ENCODE results near the gene SUSD3.
"Not testable (repeated sequence)": the region's sequence is repeated elsewhere in the genome, so short reads cannot be mapped to it uniquely, and the experiment has no call there.

The SUSD3 gene

GRCh38 chr9:93114169-93114983 is 55.9 kb downstream of the SUSD3 start:
- DNase-seq: no peak

- DNase-seq: no peak
Observed at GRCh38 chr9:93114984-93115335, 56.5 kb downstream of the SUSD3 start.

DNA sequence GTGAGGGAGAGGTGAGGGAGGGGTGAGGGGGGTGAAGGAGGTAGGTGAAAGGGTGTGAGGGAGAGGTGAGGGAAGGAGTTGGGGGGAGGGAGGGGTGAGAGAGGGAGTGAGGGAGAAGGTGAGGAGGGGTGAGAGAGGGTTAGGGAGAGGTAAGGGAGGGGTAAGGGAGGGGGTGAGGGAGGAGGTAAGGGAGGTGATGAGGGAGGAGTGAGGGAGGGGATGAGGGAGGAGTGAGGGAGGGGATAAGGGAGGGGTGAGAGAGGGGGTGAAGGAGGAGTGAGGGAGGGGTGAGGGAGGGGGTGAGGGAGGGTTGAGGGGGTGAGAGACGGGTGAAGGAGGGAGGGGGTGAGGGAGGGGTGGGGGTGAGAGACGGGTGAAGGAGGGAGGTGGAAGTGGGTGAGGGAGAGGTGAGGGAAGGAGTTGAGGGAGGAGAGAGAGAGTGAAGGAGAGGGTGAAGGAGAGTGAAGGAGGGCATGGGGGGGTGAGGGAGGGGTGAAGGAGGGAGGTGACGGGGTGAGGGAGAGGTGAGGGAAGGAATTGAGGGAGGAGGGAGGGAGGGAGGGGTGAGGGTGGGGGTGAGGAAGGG is 57.1 kb downstream of the SUSD3 start:
- DNase-seq: no peak

DNA sequence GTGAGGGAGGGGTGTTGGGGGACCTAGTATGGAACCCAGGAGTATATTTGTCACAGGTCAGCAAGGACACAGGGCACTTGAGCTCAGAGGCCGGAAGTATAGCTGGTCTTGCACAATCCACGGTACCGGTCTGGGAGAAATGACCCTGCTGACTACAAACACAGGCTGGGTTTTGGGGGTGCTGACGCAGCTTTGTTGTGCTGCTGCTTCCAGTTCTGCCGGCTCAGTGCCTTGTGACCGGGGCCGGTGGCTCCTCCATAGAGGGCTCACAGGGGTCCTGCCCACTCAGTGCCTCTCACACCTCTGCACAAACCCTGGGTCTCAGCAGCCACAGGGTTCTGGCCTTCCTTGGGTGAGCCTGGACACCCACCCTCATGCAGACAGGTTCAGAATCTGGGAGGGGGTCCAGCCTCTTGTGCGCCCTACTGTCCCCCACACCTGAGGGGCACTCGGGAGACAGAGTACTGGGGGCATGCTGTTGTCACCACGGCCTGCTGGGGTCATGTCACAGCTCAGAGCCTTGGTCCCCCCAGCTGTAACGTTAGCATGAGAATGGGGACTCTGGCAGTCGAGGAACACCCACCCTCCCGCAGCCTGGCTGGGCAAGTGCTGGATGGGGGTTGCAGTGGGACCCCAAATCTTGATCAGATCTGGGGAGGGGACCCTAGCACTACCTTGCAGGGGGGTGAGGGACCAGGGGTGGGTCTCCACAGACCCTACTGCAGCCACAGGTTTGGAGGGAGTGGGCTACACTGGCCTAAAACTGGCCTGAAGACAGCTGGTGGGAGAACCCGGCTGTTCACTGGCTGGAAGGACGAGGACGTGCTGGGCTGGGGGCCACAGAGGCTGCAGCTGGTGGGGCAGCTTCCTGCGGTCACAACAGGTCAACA is 57.8 kb downstream of the SUSD3 start:
- DNase-seq: peak; percentile 56

GRCh38 chr9:93117521-93117920 is 59.0 kb downstream of the SUSD3 start:
- not testable (repeated sequence) for DNase-seq

DNA sequence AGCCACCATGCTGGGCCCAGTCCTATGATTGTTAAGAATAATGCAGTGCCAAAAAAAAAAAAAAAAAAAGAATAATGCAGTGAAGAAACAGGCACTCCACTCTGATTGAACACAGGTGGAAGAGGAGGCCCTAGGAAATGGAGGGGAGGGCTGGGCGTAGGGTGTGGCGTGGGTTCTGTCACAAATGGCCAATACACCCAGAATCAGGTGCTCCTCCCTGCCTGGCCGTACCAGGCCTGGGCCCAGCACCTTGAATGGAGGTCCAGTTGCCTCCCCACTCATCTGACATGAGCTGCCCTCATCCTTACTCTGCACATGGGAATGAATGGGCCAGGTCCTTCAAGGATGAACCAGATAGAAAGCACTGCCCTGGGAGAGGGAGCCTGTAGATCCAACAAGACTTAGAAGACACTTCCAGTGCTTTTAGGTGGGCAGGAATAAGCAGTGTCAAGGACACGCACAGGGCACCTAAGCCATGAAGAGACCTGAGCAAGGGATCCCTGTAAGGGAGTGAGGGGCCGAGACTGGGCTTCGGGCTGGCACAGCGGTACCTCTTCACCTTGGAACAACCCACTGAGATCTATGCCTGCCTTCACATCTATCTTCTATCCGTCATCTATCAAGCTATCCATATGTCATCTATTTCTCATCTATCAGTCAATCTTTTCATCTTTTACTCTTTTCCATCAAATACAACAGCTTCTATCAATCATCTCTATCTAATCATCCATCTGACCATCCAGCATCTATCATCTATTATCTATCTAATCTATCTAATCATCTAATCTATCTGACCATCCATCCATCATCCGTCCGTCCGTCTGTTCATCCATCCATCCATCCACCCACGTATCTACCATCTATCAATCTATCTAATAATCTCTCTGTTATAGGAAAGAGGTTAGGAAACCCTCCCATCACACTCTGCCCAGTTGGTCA is 59.7 kb downstream of the SUSD3 start:
- no peak for DNase-seq

DNA sequence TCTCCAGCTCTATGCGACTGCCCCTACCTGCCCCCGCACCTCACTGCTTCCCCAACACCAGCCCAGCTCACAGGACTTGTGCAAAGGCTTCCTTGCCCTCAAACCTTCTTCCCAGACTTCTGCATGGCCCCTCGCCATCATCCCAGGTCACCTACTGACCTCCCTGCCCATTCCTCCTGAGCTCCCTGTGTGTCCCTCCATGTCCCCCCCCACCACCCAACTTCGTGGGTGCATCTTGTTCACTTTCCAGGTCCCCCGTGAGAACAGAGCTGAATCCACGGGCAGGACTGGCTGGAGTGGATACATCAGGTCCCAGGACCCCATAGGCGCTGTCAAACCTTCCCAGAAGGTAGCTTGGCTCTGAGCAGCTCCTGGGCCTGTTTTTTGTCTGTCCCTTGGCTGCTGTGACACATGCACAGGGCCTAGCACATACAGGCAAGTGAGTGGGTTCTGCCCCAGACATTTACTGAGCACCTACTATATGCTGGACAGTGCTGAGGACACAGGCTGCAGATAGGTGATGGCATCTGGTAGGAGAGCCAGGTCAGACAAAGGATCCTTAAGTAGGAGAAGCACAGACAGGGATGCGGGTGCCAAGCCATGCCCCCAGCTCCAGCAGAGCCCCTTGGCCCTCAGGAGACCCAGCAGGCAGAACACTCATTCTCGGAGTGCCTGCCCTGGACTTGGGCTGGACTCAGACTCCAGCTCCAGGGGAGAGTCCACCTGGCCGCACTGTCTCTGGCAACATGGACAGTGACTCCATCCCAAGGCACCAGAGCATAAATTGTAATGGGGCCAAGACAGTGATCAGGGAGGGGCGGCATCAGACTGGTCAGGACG is 60.6 kb downstream of the SUSD3 start:
- no peak for DNase-seq

- no peak for DNase-seq
Observed at GRCh38 chr9:93119703-93119952, 61.1 kb downstream of the SUSD3 start.

DNA sequence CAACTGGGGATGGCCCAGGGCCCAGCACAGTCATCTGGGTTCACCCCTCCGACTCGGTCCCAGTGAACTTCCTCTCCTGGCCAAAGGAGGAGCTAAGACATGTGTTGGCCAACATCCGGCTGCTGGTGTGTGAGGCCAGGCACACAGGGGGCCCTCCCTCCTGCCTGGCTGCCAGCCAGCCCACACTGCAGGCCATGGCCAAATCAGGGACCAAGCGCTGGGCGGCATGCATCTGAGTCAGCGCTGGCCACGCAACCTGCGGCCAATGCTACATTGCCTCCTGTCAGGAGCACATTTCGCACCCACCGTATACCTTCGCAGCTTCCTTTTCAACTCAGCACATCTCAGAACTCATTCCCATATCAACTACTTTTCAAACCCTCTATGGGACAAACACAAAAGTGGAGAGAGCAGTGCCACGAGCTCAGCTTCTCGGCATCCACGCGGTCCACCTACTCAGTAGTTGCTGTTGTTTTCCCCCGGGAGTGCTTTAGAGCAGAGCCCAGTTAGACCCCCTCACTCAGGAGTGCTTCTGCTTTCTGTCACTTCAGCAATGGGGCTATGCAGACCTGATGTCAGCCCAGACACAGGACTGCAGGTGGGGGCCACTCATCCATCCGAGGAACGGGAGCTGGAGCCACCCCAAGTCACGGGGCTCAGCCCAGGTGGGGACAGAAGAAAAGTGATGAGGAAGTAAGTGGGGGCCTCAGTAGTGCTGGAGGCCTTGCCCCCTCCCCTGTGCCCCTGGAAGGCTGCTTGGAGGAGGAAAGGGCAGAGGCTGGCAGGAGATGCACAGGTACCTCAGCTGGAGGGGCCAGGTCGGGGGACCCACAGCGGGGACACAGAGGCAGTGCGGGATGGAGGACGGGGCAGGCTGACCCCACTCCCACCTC is 61.7 kb downstream of the SUSD3 start:
- DNase-seq: peak; percentile 98

- DNase-seq: no peak
Observed at GRCh38 chr9:93120846-93121315, 62.4 kb downstream of the SUSD3 start.

- DNase-seq: no peak
Observed at GRCh38 chr9:93121316-93122241, 63.1 kb downstream of the SUSD3 start.

DNA sequence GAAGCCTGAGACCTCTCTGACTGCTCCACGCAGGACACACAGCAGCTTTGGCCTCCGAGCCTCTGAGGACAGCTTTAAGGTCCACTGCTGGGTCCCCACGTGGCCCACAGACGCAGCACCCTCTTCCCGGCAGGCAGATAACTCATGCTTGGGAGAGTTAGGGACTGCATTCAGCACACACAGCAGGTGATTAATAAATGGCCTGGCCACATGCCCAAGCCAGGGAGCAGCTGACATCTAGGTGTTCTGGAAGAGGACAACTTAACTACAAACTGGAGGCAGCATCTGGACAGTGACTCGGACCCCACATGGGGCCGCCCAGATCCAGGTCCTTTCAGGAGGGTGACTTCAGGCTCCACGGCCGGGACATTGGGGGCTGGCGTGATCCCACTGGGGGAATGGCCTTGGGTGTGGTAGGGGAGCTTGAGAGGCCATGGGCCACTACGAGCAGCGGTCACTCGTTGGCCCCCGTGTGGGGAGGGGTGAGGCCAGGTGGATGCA is 64.3 kb downstream of the SUSD3 start:
- DNase-seq: no peak

GRCh38 chr9:93123561-93124283 is 65.2 kb downstream of the SUSD3 start:
- no peak for DNase-seq

GRCh38 chr9:93124793-93125192 is 66.3 kb downstream of the SUSD3 start:
- DNase-seq: no peak

- no peak for DNase-seq
Observed at GRCh38 chr9:93125331-93125894, 66.9 kb downstream of the SUSD3 start.

- DNase-seq: no peak
Observed at GRCh38 chr9:93126151-93126781, 67.8 kb downstream of the SUSD3 start.

DNA sequence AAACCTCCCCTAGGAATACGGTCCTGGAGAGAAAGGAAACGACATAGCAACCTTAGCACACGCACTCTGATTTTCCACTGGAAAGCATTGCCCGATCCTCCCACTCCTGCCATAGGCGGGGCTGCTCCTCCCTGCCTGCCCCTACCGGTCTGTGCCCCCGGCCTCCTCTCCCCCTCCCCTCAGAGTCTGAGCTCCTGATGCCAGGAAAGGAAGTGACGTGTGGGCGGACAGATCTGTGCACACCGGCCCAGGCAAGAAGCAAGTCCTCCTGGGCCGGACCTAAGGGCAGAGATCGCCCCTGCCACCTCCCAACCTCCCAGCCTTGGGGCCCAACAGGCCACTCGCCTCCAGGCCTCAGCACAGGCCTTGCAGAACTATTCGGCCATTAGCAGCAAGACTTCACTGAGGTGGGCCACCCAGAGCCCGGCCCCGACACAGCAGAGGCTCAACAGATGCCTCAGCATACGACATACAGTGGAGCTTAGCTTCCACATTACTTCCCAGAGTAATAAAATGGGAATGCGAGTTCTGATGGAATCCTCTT is 68.4 kb downstream of the SUSD3 start:
- DNase-seq: no peak

All from NCI-H226 (cell line).